GM10266 (cell line): ENCODE measurements around the gene HMGA1.

ENCODE experiments used
- DNase-seq: peaks from one replicate; pipeline ENCODE4 v3.0.0; 2012; ENCODE audit errors: extremely low spot score
- CTCF ChIP-seq: IDR thresholded peaks from 2 replicates; pipeline ENCODE4 v1.5.1; 2012; ENCODE audit warnings: mild to moderate bottlenecking, low read depth; ENCODE audit not compliant: control insufficient read depth, insufficient read depth; ENCODE audit errors: missing control alignments

Gene HMGA1

GRCh38 chr6:34295721-34296120 lies 59.0 kb downstream of the HMGA1 start:
- no peak for TF ChIP-seq CTCF

More at GRCh38 chr6:34295721-34296120, 59.0 kb downstream of the HMGA1 start:
- peak; percentile 59 for DNase-seq
